Measurements from ENCODE around the gene TSPAN17. TPM values are rescaled to one million over a fixed set of nuclear protein-coding genes. Genes with fewer than 3 reads are reported as not detected.

TSPAN17 gene
- total and polyA plus RNA-seq, 2 experiments from 2014 or later, result 27.9 to 33.4 TPM

DNA sequence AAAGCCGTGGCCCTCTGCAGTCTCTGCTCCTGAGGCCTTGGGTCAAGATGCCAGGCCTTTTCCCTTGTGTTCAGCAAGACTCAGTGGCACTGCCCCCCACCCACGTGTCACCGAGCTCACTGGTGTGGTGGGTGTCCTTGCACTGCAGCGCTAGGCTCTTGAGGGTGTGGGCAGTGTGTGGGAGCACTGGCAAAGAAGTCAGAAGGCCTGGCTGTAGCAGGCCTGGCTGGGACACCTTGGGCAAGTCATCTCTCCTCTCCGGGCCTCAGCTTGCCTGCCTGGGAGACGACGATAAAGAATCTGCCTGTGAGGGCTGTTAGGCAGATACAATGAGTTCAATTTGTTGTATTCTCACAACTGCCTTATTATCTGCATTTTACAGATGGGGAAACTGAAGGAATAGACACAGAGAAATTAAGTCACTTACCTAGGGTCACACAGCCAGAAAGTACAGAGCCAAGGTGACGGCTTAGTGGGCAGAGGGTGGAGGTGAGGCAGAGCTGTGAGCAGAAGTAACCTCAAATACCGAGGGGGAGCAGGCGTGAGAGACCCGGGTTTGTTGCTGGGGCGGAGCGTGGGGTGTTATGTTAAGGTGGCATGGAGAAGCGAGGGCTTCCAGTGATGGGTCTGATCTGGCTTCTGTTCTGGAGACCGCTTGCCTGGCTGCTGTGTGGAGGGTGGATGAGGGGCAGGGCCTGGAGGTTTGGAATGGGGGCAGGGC is 1.4 kb downstream of the TSPAN17 start:
- H3K9me3 ChIP-seq (ENCODE audit: low read depth), result no peaks in the 10 kb centered on the region
- H3K4me3 ChIP-seq, result peak overlapping the region; percentile 38
- peaks cover 20% of the 10 kb centered on the region for H3K79me2 ChIP-seq
- H3K4me2 ChIP-seq, result peak overlapping the region; percentile 89
- no peaks in the 10 kb centered on the region for H3K9me2 ChIP-seq (replicated peaks; ENCODE audit: insufficient read depth)
- H3K27me3 ChIP-seq, result no peaks in the 10 kb centered on the region
- peaks cover 9% of the 10 kb centered on the region for H3K4me1 ChIP-seq (ENCODE audit: insufficient read depth)
- no peak for TF ChIP-seq EZH2phosphoT487 (IDR thresholded peaks at IDR 0.05; ENCODE audit: low read depth, severe bottlenecking, unreplicated experiment)
- no peak for TF ChIP-seq EZH2 (IDR thresholded peaks at IDR 0.05; ENCODE audit: borderline replicate concordance)
- TF ChIP-seq, protein P1, sequence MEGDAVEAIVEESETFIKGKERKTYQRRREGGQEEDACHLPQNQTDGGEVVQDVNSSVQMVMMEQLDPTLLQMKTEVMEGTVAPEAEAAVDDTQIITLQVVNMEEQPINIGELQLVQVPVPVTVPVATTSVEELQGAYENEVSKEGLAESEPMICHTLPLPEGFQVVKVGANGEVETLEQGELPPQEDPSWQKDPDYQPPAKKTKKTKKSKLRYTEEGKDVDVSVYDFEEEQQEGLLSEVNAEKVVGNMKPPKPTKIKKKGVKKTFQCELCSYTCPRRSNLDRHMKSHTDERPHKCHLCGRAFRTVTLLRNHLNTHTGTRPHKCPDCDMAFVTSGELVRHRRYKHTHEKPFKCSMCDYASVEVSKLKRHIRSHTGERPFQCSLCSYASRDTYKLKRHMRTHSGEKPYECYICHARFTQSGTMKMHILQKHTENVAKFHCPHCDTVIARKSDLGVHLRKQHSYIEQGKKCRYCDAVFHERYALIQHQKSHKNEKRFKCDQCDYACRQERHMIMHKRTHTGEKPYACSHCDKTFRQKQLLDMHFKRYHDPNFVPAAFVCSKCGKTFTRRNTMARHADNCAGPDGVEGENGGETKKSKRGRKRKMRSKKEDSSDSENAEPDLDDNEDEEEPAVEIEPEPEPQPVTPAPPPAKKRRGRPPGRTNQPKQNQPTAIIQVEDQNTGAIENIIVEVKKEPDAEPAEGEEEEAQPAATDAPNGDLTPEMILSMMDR (IDR thresholded peaks at IDR 0.05; ENCODE audit: poor library complexity), result no peak
- 87% methylated on average over 15 of the region's 15 CpGs for WGBS (ENCODE audit: low lambda C conversion rate, missing lambda C conversion rate)
- DNase-seq (ENCODE audit: low spot score), result no peak
- no peaks in the 10 kb centered on the region for H4K20me1 ChIP-seq (ENCODE audit: insufficient read depth, poor library complexity, severe bottlenecking)
- no peaks in the 10 kb centered on the region for H3K36me3 ChIP-seq (replicated peaks; ENCODE audit: insufficient read depth, low read depth)
- no peak overlapping the region for H2AFZ ChIP-seq
- H3K27ac ChIP-seq, result no peak overlapping the region

DNA sequence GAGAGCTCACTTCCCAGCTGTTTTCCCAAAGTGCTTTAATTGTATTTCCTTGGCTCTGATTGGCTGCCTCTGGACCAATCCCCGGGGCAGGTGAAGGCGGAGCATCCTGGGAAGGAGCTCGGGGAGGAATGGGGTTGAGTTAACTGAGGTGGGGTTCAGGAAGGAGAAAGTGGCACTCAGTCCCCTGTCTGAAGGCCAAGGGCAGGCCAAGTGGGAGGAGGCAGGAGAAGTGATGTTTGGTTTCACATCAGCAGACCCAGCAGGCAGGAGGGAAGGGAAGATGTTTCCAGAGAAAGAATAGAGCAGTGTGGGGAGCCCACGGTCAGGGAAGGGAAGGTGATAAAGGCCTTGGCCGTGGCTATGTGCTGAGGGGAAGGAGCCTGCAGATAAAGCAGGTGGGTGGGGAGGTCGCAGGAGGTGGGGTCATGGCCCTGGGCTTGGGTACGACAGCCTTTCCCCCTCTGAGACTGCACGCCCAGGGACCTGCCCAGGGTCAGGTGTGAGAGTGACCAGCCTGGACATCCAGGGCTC is 3.1 kb downstream of the TSPAN17 start:
- no peaks in the 10 kb centered on the region for H3K36me3 ChIP-seq (replicated peaks; ENCODE audit: insufficient read depth, low read depth)
- no peaks in the 10 kb centered on the region for H3K9me2 ChIP-seq (replicated peaks; ENCODE audit: insufficient read depth)
- H3K27ac ChIP-seq, result no peak overlapping the region
- H3K4me3 ChIP-seq, result no peak overlapping the region
- no peak overlapping the region for H3K4me2 ChIP-seq
- H2AFZ ChIP-seq, result no peak overlapping the region
- no peaks in the 10 kb centered on the region for H3K27me3 ChIP-seq
- peaks cover 9% of the 10 kb centered on the region for H3K4me1 ChIP-seq (ENCODE audit: insufficient read depth)
- TF ChIP-seq, protein P1 (IDR thresholded peaks at IDR 0.05; ENCODE audit: poor library complexity), result no peak
- no peak for TF ChIP-seq EZH2phosphoT487 (IDR thresholded peaks at IDR 0.05; ENCODE audit: low read depth, severe bottlenecking, unreplicated experiment)
- TF ChIP-seq EZH2 (IDR thresholded peaks at IDR 0.05; ENCODE audit: borderline replicate concordance), result no peak
- H3K9me3 ChIP-seq (ENCODE audit: low read depth), result no peaks in the 10 kb centered on the region
- H4K20me1 ChIP-seq (ENCODE audit: insufficient read depth, poor library complexity, severe bottlenecking), result no peaks in the 10 kb centered on the region
- DNase-seq (ENCODE audit: low spot score), result no peak
- peaks cover 20% of the 10 kb centered on the region for H3K79me2 ChIP-seq
- WGBS (ENCODE audit: low lambda C conversion rate, missing lambda C conversion rate), result 84% methylated on average over 8 of the region's 8 CpGs

DNA sequence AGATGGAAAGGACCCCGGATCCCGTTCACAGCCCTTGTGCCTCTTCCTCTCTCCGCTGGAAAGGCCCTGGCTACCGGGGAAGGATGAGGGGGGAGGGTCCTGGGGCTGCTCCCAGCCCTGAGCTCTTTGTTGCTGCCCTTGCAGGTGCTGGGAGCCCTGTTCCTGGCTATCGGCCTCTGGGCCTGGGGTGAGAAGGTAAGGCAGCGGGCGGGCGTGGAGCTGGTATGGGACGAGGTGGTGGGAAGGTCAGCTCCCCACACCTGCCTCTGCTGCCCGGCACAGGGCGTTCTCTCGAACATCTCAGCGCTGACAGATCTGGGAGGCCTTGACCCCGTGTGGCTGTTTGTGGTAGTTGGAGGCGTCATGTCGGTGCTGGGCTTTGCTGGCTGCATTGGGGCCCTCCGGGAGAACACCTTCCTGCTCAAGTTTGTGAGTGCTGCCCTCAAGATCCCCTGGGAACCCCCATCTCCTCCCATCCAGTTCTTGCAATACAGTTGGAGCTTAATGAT is 4.2 kb downstream of the TSPAN17 start:
- H3K4me2 ChIP-seq, result no peak overlapping the region
- H3K9me2 ChIP-seq (replicated peaks; ENCODE audit: insufficient read depth), result no peaks in the 10 kb centered on the region
- peaks cover 20% of the 10 kb centered on the region for H3K79me2 ChIP-seq
- WGBS (ENCODE audit: low lambda C conversion rate, missing lambda C conversion rate), result 96% methylated on average over 16 of the region's 17 CpGs
- H4K20me1 ChIP-seq (ENCODE audit: insufficient read depth, poor library complexity, severe bottlenecking), result no peaks in the 10 kb centered on the region
- H3K27me3 ChIP-seq, result no peaks in the 10 kb centered on the region
- no peaks in the 10 kb centered on the region for H3K9me3 ChIP-seq (ENCODE audit: low read depth)
- H3K27ac ChIP-seq, result no peak overlapping the region
- H3K4me1 ChIP-seq (ENCODE audit: insufficient read depth), result peaks cover 9% of the 10 kb centered on the region
- no peak for DNase-seq (ENCODE audit: low spot score)
- TF ChIP-seq, protein P1 (IDR thresholded peaks at IDR 0.05; ENCODE audit: poor library complexity), result no peak
- TF ChIP-seq EZH2phosphoT487 (IDR thresholded peaks at IDR 0.05; ENCODE audit: low read depth, severe bottlenecking, unreplicated experiment) (no peak), EZH2 (IDR thresholded peaks at IDR 0.05; ENCODE audit: borderline replicate concordance) (no peak)
- no peak overlapping the region for H3K4me3 ChIP-seq
- no peaks in the 10 kb centered on the region for H3K36me3 ChIP-seq (replicated peaks; ENCODE audit: insufficient read depth, low read depth)
- H2AFZ ChIP-seq, result no peak overlapping the region

Measured in hepatocyte (in vitro differentiated cells).